ENCODE results near the gene RNF25.

RNF25 gene

GRCh38 chr2:218626369-218626768 is 45.4 kb downstream of the RNF25 start:
- DNase-seq (ENCODE audit: low read depth, low spot score), result no peak

- no peak for DNase-seq (ENCODE audit: low read depth, low spot score)
Measured at GRCh38 chr2:218623366-218623705, 48.5 kb downstream of the RNF25 start.

DNA sequence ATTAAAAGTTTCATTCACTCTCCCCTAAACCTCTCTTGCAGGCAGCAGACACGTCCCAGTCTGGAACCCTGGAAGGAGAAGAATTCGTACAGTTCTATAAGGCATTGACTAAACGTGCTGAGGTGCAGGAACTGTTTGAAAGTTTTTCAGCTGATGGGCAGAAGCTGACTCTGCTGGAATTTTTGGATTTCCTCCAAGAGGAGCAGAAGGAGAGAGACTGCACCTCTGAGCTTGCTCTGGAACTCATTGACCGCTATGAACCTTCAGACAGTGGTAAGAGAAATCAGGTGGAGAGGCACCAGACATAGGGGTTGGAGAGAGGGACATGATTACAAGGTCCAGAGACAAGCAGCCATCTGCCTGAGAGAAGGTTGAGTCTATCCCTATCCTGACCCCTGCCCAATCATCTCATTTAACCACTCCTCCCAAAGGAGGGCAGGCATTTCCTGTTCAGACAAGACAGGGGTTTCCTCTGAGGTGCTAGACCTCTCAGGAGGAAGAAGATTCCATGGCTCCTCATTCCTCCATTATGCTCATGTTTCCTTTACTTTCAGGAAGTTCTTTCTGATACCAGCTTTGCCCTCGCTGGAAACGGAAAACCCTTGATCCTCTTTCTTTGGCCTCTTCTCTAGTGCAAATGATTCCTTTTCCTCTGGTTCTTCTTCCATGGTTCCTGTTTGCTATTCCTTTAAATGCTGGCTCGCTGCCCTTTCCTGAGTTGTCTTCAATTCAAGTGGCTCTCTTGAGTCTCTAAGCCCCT is 49.0 kb downstream of the RNF25 start:
- no peak for DNase-seq (ENCODE audit: low read depth, low spot score)

DNA sequence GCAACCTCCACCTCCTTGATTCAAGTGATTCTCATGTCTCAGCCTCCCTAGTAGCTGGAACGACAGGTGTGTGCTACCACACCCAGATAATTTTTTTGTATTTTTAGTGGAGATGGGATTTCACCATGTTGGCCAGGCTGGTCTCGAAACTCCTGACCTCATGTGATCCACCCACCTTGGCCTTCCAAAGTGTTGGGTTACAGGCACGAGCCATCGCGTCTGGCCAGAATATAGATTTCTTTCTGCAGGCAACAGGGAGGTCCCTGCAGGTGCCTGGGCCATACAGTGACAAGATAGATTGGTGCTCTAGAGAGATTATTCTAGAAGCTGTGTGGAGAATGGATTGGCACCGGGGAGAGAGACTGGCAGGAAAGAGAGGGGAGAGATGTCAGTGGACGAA is 50.8 kb downstream of the RNF25 start:
- no peak for DNase-seq (ENCODE audit: low read depth, low spot score)

GRCh38 chr2:218618102-218618860 is 53.5 kb downstream of the RNF25 start:
- DNase-seq (ENCODE audit: low read depth, low spot score), result no peak

DNA sequence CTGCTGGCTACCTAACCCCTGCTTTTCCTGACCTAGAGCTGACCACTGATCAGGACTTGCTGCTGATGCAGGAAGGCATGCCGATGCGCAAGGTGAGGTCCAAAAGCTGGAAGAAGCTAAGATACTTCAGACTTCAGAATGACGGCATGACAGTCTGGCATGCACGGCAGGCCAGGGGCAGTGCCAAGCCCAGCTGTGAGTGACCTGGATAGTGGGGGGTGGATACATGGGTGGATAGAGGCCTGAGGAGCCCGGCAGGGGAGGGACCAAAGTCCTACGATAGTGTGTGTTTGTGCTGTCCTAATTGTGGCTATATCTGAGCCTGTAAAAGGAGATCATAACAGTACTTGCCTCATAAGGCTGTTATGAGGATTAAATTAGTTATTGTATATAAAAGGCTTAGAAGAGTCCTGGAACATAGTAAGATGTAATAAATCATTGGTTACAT is 55.9 kb downstream of the RNF25 start:
- no peak for DNase-seq (ENCODE audit: low read depth, low spot score)
